GM21423 (cell line): ENCODE measurements around the gene SLC6A6.

Experiments
- ATAC-seq: cut with Tn5 transposase; IDR thresholded peaks from one replicate; pipeline ENCODE4 v1.9.1; 2021; ENCODE audit warnings: mild to moderate bottlenecking, moderate library complexity; ENCODE audit not compliant: unreplicated experiment

Gene SLC6A6

DNA sequence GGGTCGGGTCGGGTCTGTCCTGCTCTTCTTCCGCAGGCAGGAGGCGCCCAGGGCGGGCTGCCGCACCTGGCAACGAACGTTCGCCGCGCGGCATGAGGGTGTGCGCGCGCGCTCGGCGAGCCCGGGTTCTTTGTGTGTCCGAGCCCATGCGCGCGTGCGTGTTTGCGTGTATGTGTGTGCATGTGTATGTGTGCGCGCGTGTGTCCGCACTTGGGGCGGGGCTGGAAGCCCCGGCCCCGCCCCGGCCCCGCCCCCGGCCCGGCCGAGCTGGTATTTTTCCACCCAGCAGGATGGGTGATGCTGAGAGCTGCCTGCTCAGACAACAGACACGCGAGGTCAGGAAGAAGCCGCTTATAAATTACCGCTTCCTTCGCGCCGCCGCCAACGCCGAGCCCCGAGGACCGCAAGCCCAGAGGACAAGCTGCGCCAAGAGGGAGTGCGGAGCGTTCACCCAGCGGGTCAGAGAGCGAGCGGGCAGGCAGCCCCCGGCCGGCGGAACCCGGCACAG is at the start of gene SLC6A6:
Gene SLC6A6 (plus strand): TSS at position 303 of the 508 bp plus-strand sequence. CDS start 41,029 bp downstream, outside the sequence.
- peak; percentile 60 for ATAC-seq

DNA sequence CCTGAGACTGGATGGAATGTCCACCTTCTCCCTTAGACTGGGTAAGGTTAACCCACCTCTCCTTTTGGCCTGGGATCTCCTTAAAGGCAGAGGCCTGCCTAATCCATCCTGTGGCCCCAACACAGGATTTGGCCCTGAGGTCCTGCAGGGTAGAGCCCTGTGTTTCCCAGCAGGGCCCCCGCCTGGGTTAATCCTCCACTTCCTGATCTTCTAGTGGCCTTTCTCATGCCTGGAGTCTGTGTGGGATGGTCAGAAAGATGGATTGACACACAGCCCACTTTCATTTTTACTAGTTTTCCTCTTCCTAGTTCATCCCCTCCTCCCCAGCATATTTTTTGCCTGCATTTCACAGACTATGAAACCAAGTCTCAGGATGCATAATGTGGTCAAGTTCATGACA is 48.9 kb upstream of the SLC6A6 start:
- no peak for ATAC-seq

DNA sequence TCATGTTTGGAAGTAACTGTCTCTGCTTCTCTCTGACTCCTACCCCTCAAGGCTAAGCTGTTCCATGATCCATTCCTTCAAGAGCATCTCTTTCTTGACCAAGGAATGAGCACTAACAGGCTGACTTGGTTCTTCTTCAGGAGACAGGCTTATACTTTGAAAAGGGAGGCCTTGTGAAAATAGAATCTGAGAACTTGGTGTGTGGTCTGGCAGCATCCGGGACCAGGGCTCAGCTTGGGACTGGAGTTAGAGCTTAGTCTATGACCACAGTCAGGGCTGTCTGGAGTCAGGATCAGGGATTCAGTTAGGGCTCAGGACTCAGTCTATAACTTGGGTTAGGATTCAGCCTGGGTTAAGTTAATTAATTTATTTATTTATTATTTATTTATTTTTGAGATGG is 44.9 kb upstream of the SLC6A6 start:
- no peak for ATAC-seq

DNA sequence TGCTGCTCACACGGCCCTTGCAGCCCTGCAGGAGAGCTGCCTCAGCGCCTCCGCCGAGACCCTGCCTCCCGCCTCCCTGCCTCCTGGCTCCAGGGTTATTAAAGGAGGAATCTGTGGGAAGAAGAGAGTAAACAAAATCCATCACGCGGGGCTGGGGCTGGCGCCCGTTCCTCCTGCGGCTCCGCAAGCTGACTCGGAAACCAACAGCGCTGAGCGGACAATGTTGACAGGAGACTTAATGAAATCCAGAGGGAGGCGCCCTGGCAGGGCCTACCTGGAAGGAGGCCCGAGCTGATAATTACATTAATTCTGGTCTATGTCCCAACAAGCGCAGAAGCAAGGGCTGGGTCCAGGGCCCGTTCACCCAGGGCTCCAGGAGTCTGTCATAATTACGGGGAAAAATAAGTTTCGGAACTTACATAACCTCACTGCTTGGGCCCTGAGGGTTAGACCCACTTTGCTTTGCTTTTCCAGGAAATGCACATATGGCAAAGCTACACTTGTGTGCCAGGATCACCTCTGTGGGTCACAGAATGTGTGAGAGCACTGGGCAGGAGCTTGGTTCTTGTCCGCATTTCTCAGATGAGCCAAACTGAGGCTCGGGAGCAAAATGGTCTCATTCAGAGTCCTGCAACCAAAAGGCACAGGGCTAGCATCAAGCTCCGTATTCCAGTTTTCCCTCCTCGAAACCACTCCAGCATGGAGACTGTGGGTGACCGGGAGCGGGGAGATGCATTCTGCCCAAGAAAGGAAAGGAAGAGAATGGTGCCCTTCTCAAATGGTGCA is 43.8 kb upstream of the SLC6A6 start:
- no peak for ATAC-seq

DNA sequence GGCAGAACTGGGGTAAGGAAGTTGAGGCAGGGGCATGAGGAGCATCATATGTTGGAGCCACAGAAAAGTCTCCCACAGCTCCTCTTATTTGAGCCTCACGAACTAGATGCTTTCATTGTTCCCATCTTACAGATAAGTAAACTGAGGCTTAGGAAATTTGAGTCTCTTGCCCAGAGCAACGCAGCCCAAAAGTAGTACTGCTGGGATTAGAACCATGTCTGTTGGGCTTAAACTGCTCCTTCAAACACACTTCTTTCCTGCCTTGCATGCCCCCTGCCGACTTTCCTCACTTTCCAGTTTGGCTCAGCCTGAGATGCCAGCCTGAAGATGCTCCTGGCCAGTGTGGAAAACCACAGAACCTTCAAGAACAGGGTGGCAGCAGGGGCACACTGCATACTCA is 43.1 kb upstream of the SLC6A6 start:
- ATAC-seq, result no peak

DNA sequence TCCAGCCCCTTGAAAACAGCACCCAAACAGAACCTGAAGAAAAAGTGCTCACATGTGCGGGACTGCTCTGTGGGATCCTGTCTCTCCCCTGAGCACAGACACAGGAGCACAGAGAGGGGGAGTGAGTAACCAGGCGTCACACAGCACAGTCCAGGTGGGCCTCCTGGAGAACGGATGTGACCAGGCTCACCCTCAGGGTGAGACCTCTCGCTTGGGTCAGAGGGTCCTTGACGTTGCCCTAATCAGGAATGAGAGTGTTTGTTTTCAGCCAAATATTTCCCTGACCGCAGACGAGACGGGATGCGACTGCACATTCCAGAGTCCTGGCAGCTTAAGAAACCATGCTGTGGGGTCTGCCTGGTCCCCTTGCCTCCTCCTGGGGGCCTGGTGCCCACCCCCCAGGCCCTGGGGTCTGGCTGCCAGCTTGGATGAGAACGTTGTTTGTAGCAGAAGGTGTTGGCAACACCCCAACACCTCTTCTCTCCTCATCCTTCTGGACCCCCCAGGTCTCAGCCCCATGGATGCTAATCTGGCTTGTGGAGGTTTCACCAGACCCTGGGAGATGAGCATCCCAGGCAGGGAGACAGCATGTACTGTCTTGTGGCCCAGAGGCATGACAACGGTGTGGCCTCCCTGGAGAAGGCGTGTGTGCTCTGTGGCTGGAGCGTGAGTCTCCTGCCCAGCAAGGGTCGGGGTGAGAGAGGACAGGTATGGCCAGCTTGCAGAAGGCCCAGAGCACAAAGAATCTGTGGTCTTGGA is 42.1 kb upstream of the SLC6A6 start:
- ATAC-seq, result no peak

DNA sequence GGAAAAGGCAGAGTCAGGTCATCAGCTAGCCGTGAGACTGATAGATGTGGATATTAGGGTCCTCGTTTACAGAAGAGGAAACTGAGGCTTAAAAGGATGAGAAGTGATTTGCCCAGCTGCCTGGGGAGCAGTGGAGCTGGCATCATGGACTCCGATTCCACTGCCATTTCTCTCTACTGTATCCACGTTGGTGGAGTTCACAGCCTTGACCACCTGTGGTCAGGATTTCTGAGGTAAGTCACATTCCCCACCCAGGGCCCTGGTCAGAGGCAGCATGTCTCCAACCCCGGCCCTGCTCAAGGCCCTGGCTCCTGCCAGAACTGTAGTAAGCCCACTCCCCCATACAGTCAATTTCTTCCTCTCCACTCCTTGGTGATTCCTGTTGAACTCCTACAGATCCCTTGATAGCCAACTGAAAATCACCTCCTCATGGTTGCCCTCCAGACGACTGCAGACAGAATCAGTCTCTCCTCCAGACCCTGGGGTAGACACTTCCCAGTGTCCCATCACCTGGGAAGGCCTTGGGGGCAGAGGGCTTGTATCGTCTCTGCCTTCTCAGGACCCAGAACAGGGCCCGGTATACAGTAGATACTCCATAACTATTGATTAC is 41.2 kb upstream of the SLC6A6 start:
- no peak for ATAC-seq

DNA sequence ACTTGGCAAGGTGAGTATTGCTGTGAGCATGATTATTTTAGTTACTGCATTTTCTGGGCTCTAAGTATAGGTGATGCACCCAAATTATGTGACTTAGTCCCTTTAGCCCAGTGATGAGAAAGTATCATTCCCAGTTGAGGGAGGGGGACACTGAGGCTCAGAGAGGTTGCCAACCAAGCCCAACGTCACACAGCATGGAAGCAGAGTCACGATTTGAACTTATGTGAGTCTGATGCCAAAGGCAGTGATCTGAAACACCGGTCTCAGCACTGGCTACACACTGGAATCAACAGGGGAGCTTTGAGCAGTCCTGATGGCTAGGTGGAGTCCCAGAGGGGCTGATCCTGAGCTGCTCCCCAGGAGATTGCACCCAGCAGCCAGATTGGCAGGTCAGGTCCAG is 39.5 kb upstream of the SLC6A6 start:
- ATAC-seq, result no peak

DNA sequence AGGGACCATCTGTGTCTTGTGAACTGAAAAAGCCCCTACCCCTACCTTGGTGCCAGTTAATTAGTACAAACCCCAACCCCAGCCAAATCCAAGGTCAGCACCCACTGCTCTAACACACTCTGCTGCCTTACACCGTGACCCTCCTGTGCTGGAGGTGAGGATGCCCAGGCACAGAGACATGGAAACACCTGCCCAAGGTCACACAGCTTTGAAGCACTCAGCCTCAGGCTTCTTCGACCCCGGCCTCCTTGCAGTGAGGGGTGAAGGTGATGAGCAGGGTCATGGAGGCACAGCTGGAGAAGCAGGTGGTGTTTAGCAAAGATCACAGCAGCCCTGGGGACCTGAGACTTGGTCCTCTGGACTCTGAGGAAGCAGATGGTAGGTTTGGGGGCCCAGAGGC is 39.0 kb upstream of the SLC6A6 start:
- ATAC-seq, result no peak

DNA sequence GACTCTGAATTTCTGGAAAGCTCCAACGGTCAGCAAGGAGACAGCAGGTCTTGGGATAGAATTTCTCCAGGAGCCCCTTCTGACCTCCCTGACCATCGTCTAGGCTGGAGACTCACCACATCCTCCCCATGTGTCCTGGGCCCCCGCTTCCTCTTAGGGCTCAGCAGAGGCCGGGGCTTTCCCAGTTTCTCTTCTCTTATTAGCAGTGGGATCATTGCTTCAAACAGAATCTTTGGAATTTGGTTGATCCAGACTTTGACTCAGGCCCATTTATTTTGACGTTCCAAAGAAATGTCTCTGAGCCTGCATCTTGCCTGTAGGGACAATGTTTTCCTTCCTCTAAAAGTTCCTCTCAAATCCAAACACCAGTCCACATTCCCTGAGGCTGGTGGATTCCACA is 38.4 kb upstream of the SLC6A6 start:
- ATAC-seq, result no peak

DNA sequence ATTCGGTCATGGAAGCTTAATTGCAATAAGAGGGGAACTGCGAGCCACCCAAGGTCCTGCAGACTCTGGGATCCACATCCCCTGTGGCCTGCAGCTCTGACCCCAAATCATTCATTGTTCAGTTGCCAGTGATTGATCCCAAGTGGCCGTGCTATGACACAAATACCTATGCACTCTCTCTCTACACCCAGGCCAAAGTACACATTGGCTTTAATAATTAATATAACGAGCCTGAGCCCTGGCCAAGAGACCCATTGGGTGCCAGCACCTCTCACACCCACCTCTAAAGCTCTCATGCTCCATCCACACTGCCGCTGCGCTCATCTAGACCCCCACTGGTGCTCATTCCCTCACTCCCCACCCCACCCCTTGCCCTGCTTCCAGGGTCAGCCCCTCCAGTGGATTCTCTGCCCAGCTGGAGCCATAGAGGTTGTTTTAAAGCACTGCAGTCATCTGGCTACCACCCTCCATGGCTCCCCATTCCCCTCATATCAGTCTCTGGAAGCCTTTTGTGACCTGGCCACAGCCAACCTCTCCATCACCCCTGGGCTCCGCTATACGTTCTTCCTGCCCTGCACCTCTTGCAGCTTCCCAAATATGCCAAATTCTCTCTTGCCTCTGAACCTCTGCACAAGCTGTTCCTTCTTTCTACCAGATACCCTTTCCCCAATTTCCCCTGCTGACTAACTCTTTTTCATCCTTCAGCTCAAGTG is 37.7 kb upstream of the SLC6A6 start:
- ATAC-seq, result no peak

DNA sequence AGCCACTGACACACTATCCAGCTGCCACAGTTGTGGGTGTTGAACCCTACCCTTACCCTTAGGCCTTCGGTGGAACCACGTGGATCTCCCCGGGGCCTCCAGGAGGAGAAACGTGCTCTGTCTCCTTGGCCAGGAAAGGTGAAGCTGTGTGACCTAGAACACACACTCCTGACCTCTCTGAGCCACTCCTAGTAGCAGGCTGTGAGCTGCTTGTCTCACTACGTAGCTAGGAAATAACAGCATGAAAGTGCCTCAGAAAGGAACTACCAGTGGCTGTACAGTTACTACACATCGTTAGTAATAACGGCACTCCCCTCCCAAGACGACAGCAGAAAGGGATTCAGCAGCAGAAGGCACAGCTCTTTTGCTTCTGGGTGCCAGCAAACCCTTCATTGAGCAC is 36.2 kb upstream of the SLC6A6 start:
- no peak for ATAC-seq

DNA sequence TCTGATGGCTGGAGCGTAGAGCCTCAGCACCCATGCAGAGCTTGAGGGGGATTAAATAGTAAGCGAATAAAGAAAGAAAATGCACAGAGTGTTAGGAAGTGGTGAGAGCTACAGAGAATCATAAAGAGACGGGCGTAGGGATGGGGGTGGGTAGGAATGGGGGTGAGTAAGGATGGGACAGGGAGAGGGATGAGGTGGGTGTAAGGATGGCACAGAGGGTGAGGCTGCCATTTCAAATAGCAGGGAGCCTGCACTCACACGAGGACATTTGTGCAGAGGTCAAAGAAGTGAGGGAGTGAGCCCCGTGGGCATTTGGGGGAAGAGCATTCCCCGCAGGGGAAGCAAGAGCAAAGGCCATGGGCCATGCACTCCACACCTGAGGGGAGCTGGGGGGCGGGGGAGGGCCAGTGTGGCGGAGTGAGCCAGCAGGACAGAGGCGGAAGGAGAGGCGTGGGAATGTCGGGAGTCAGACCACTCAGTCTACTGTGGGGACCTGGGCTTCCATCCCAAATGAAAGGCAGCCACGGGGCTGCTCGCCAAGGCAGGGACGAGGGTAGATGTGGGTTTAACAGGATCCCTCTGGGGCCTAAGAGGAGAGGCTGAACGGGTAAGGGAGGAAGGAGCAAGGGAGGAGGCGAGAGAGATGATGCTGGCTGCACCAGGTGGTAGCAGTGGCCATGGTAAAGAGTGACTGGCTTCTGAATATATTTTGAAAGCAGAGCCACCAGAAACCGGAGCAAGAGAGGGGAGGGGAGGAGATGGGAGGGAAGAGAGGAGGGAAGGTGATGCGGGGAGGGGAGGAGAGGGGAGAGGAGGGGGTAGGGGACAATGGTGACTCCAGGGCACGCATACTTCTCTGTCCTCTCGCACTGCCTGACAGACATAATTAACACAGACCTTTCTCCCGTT is 35.2 kb upstream of the SLC6A6 start:
- no peak for ATAC-seq

DNA sequence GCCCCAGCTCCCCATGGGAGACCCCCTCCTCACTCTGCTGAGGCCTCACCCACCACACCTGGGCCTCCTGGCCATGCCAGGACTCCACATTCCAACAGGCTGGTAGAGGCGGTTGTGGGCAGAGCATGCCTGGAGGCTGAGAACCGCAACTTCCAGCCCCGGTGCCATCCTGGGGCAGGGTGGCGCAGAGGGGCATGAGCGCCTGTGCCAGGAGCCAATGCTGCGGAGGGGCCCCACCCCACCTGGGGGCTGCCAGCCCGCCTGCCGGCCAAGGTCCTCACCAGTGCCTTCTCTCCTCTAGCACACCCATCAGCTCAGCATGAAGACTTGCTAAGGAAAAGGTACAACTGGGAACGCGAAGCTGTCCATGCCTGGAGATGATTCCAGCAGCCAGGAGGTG is 34.3 kb upstream of the SLC6A6 start:
- no peak for ATAC-seq

DNA sequence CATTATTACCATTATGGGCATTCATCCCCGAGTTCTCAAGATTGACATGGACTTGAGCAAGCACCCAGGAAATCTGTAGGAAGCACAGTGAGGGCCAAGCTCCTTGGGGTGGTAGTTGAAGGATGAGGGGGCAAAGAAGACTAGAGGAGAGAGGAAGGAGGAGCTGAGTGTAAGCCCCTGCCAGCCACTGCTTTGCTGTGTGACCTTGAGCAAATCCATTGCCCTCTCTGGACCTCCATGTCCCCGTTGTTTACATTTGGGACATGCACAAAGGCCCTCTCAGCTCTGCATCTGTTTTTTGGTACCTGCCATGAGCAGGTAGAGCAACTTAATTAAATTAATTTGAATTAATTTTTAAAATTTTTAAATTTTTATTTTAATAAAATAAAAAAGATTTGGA is 33.5 kb upstream of the SLC6A6 start:
- no peak for ATAC-seq

DNA sequence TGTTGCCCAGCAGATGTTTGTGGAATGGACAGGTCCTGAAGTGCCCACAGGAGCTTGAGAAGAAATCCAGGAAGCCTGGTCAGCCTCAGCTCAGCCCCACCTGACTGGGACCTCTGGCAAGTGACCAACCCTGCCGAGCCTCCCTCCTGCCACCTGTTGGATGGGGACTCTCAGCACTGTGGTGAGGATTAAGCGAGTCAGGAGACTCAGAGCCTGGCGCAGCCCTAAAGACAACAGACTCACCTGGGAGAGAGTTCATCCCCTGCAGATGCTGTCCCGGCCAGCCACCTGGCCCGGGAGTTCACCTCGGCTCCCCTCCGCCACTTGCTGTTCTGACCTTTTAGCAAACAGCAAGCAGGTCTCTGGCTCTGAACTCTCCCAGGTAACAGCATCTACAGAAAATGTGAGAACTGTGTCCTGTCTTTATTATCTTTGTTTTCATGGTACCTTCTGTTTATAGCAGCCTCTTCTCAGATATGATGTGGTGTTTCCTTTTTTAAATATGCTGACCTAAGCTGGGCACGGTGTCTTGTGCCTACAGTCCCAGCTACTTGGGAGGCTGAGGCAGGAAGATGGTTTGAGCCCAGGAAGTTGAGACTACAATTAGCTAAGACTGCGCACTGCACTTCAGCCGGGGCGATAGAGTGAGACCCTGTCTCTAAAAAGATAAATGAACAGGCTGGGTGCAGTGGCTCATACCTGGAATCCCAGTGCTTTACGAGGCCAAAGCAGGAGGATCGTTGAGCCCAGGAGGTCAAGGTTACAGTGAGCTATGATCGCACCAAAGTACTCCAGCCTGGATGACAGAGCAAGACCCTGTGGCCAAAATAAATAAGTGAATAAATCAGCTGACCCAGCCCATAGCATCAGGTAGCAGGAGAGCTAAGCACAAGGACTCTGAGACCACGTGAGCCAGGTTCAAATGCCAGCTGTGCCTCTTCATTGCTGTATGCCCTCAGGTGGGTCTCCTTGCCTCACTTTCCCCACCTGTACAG is 32.4 kb upstream of the SLC6A6 start:
- no peak for ATAC-seq

DNA sequence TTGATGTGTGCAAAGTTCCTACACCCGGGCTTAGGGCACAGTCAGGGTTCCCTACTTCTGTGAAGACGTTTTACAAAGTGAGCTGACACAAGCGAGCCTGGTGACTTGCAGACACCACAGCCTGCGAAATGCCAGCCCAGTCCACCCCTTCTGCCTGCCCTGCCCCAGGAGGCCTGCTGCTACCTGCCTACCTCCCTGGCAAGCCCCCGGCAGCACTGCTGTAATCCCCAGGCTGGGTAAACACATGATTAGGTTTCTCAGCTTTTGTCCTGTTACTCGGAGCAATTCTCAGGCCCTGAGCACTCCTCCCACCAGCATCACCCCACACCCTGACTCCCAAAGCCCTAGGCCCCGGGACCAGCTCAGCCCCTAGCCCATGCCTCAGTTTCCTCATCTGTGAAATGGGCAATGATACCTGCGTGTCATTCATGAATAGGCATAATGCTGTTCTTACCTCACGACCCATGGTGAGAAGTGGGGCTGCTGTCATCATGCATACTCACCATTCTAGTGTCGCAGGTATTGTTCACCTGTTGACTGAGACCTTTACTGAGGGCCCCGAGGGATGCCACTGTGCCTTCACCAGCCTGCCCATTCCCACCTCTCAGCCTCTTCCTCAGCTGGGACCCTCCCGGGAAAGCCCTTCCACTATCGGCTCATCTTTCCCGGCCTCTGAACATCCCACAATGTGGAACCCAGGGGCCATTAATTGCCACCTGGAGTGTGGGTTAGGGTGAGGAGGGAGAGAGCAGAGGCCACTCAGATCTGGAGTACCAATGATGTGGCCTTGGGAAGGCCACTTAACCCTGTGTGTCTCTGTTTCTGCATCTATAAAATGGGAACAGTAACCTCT is 31.5 kb upstream of the SLC6A6 start:
- ATAC-seq, result no peak
